Measurements from ENCODE around the gene CTSH. TPM values are rescaled to one million over a fixed set of nuclear protein-coding genes. Genes with fewer than 3 reads are reported as not detected.

The CTSH gene
- total and polyA plus RNA-seq, 2 experiments from 2014 or later, result 19.7 to 19.9 TPM

GRCh38 chr15:78912316-78912715 lies 32.5 kb downstream of the CTSH start:
- DNase-seq (ENCODE audit: low spot score) (no peak), ATAC-seq (no peak)
- no peak overlapping the region for H3K4me3 Mint-ChIP-seq
- no peak for TF ChIP-seq ZNF114 (CRISPR knock-in tag; IDR thresholded peaks at IDR 0.05)
- no peak for TF ChIP-seq CREB1 (CRISPR knock-in tag; IDR thresholded peaks at IDR 0.05; ENCODE audit: low read depth)
- no peak for TF ChIP-seq EZH2phosphoT487 (IDR thresholded peaks at IDR 0.05; ENCODE audit: unreplicated experiment)
- no peak for TF ChIP-seq NANOG (IDR thresholded peaks at IDR 0.05; ENCODE audit: borderline replicate concordance)
- no peak for TF ChIP-seq ZNF331 (CRISPR knock-in tag; IDR thresholded peaks at IDR 0.05; ENCODE audit: low read depth)
- TF ChIP-seq, protein P1, sequence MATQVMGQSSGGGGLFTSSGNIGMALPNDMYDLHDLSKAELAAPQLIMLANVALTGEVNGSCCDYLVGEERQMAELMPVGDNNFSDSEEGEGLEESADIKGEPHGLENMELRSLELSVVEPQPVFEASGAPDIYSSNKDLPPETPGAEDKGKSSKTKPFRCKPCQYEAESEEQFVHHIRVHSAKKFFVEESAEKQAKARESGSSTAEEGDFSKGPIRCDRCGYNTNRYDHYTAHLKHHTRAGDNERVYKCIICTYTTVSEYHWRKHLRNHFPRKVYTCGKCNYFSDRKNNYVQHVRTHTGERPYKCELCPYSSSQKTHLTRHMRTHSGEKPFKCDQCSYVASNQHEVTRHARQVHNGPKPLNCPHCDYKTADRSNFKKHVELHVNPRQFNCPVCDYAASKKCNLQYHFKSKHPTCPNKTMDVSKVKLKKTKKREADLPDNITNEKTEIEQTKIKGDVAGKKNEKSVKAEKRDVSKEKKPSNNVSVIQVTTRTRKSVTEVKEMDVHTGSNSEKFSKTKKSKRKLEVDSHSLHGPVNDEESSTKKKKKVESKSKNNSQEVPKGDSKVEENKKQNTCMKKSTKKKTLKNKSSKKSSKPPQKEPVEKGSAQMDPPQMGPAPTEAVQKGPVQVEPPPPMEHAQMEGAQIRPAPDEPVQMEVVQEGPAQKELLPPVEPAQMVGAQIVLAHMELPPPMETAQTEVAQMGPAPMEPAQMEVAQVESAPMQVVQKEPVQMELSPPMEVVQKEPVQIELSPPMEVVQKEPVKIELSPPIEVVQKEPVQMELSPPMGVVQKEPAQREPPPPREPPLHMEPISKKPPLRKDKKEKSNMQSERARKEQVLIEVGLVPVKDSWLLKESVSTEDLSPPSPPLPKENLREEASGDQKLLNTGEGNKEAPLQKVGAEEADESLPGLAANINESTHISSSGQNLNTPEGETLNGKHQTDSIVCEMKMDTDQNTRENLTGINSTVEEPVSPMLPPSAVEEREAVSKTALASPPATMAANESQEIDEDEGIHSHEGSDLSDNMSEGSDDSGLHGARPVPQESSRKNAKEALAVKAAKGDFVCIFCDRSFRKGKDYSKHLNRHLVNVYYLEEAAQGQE (IDR thresholded peaks at IDR 0.05; ENCODE audit: unreplicated experiment), result no peak
- no peak for TF ChIP-seq EZH2 (IDR thresholded peaks at IDR 0.05; ENCODE audit: low read depth, unreplicated experiment)
- H3K9me3 Mint-ChIP-seq, result no peaks in the 10 kb centered on the region
- H3K27ac Mint-ChIP-seq, result no peak overlapping the region
- H3F3A ChIP-seq (replicated peaks; ENCODE audit: low read depth), result peaks cover 6% of the 10 kb centered on the region; the same call in 1 of the 2 replicates
- no peak overlapping the region for H3K4me3 ChIP-seq
- no peak overlapping the region for H3K27ac ChIP-seq (ENCODE audit: low read depth)
- H3K27me3 Mint-ChIP-seq (ENCODE audit: insufficient read depth, low read depth, poor library complexity), result peaks cover 8% of the 10 kb centered on the region
- H3K36me3 Mint-ChIP-seq (ENCODE audit: low read depth), result peaks cover 38% of the 10 kb centered on the region
- peaks cover 8% of the 10 kb centered on the region for H3K36me3 ChIP-seq (ENCODE audit: insufficient read depth)
- peaks cover 25% of the 10 kb centered on the region for H3K79me2 ChIP-seq (replicated peaks; ENCODE audit: insufficient read depth)
- H3K4me2 ChIP-seq, result no peak overlapping the region
- H3K4me1 ChIP-seq (ENCODE audit: insufficient read depth), result peaks cover 3% of the 10 kb centered on the region; the same call in 1 of the 2 replicates
- H3K27me3 ChIP-seq (ENCODE audit: insufficient read depth), result no peaks in the 10 kb centered on the region
- peaks cover 34% of the 10 kb centered on the region for H4K20me1 ChIP-seq (replicated peaks; ENCODE audit: insufficient read depth)
- H3K4me1 Mint-ChIP-seq, result peaks cover 24% of the 10 kb centered on the region
- no peaks in the 10 kb centered on the region for H3K9me2 ChIP-seq (ENCODE audit: insufficient read depth)
- H2AFZ ChIP-seq, result no peak overlapping the region

DNA sequence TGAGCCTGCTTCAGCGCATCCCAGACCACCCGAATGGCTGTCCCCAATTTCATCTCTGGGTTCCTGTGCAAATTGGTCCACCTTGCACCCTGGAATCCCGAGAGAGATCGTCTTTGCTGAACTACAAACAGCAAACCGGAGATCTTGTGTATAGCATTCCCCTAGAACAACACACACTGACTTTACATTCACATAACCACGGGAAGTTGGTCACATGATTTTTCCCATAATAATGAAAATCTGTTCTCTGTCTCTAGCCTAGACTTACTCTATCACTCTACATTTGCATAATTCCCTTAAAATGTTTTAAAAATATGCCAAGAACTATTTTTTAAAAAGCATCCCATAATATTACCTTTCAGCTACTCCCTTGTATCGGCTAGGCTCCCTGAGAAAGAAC lies 34.6 kb downstream of the CTSH start:
- H2AFZ ChIP-seq, result no peak overlapping the region
- H3K27me3 ChIP-seq (ENCODE audit: insufficient read depth), result no peaks in the 10 kb centered on the region
- H3K9me2 ChIP-seq (ENCODE audit: insufficient read depth), result no peaks in the 10 kb centered on the region
- no peak overlapping the region for H3K4me3 ChIP-seq
- TF ChIP-seq STAT1 (IDR thresholded peaks at IDR 0.05; ENCODE audit: unreplicated experiment) (no peak), NANOG (IDR thresholded peaks at IDR 0.05; ENCODE audit: borderline replicate concordance) (no peak), ZNF114 (CRISPR knock-in tag; IDR thresholded peaks at IDR 0.05) (no peak)
- TF ChIP-seq, protein P2, sequence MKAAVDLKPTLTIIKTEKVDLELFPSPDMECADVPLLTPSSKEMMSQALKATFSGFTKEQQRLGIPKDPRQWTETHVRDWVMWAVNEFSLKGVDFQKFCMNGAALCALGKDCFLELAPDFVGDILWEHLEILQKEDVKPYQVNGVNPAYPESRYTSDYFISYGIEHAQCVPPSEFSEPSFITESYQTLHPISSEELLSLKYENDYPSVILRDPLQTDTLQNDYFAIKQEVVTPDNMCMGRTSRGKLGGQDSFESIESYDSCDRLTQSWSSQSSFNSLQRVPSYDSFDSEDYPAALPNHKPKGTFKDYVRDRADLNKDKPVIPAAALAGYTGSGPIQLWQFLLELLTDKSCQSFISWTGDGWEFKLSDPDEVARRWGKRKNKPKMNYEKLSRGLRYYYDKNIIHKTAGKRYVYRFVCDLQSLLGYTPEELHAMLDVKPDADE (IDR thresholded peaks at IDR 0.05), result no peak
- TF ChIP-seq, protein P1 (IDR thresholded peaks at IDR 0.05; ENCODE audit: unreplicated experiment), result no peak
- H3K27ac ChIP-seq (ENCODE audit: low read depth), result no peak overlapping the region
- peaks cover 3% of the 10 kb centered on the region; the same call in 1 of the 2 replicates for H3K4me1 ChIP-seq (ENCODE audit: insufficient read depth)
- peaks cover 16% of the 10 kb centered on the region; the same call in 1 of the 2 replicates for H3F3A ChIP-seq (replicated peaks; ENCODE audit: low read depth)
- Mint-ChIP-seq H3K27me3 (ENCODE audit: insufficient read depth, low read depth, poor library complexity) (peaks cover 8% of the 10 kb centered on the region), H3K4me3 (no peak overlapping the region), H3K9me3 (no peaks in the 10 kb centered on the region), H3K36me3 (ENCODE audit: low read depth) (peaks cover 49% of the 10 kb centered on the region), H3K4me1 (peaks cover 27% of the 10 kb centered on the region), H3K27ac (peak overlapping the region; percentile 48; the same call in 1 of the 2 replicates)
- ATAC-seq, result no peak
- H4K20me1 ChIP-seq (replicated peaks; ENCODE audit: insufficient read depth), result peaks cover 40% of the 10 kb centered on the region
- H3K79me2 ChIP-seq (replicated peaks; ENCODE audit: insufficient read depth), result peaks cover 25% of the 10 kb centered on the region
- peaks cover 8% of the 10 kb centered on the region for H3K36me3 ChIP-seq (ENCODE audit: insufficient read depth)
- H3K4me2 ChIP-seq, result no peak overlapping the region
- no peak for DNase-seq (ENCODE audit: low spot score)
